ENCODE results near the gene PTPRR.

DNA sequence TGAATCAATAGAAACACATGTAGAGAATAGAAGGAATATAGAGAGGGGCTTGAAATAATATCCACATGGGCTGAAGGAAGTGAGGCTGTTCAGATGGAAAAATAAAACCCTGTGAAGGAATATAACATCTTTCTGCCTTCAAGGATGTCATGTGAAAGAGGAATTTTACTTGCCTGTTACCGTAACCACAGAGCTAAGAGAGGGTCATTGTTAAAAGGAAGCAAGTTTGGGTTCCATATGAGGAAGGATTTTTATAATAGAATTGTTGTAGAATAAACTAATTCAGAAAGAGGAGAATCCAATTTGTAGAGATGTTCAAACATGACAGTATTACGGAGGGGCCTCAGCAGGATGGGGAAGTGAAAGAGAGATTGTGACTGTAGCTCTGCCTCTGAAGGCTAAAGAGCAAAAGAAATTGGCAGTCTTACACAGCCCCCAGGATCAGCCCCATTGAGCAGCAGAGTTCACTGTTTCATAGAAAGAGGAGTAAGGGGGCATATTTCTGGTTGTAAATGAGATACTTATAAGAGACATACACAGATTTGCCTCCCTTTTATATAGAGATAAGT, 41.8 kb upstream of the PTPRR start:
- TF ChIP-seq EZH2 (IDR thresholded peaks at IDR 0.05; ENCODE audit: borderline replicate concordance, low read depth, low read length, severe bottlenecking) (no peak), MYC (IDR thresholded peaks at IDR 0.05; ENCODE audit: low read depth, low read length) (no peak), CTCF (IDR thresholded peaks at IDR 0.05; ENCODE audit: extremely low read depth in 1 of 2, insufficient read depth in 1 of 2, low read depth in 1 of 2, low read length in 2 of 2) (no peak)
